Tibial nerve (tissue), 3 donors: ENCODE data around the gene GCLM.

Experiments used
- CTCF ChIP-seq, 5 experiments: fragments of 200-600 bp in 3 of 5; fragments of 450-650 bp in 2 of 5; sonication (generic) in 3 of 5; IDR thresholded peaks; one replicate each; pipeline ENCODE4 v1.5.1; 2016 to 2019; ENCODE audit warnings: antibody characterized with exemption in 5 of 5, mild to moderate bottlenecking in 3 of 5, moderate library complexity in 2 of 5
- POLR2A ChIP-seq, 2 donors: fragments of 450-650 bp; IDR thresholded peaks; one replicate each; pipeline ENCODE4 v1.6.1; 2017; ENCODE audit warnings: antibody characterized with exemption in 2 of 2, mild to moderate bottlenecking in 2 of 2, moderate library complexity in 2 of 2

GRCh38 chr1:93878889-93879586 lies 30.2 kb downstream of the GCLM start, which contains the start of gene DNTTIP2:
- peak; percentile 71 to 88 for TF ChIP-seq POLR2A (IDR thresholded peaks at IDR 0.05)
- TF ChIP-seq CTCF (IDR thresholded peaks at IDR 0.05) = peak in 1 of 5 experiments; percentile 10
